C4-2B (cell line): ENCODE measurements around the gene AGAP1.

Source experiments
- H3K27ac ChIP-seq: fragments of 450-650 bp; 2 replicates; pipeline ENCODE4 v1.5.1; 2017
- ZFX ChIP-seq: fragments of 450-650 bp; IDR thresholded peaks from 2 replicates; pipeline ENCODE4 v1.6.1; 2017
- TF ChIP-seq, protein P1 (sequence below): fragments of 450-650 bp; conservative IDR thresholded peaks from 2 replicates; pipeline ENCODE4 v1.5.1; 2017; ENCODE audit warnings: mild to moderate bottlenecking

Gene AGAP1

DNA sequence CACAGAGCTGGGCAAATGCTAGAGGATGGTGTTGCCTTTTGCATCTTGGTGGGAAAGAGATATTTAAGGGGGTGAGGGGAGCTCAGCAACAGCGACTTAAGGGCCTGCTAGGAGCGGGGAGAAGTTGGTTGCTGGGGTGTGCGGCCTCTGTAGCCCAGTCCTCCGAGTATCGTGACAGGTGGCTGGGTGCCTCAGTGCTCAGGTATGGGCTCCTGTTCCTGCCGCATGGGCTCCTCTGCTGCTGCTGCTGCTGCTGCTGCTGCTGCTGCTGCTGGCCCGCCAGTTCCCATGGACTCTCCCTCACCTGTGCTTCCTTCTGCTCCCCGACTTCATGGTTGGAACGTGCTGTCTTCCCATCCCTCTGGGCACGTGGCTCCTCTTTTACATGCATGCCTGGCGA is 22.0 kb downstream of the AGAP1 start:
- TF ChIP-seq, protein P1, sequence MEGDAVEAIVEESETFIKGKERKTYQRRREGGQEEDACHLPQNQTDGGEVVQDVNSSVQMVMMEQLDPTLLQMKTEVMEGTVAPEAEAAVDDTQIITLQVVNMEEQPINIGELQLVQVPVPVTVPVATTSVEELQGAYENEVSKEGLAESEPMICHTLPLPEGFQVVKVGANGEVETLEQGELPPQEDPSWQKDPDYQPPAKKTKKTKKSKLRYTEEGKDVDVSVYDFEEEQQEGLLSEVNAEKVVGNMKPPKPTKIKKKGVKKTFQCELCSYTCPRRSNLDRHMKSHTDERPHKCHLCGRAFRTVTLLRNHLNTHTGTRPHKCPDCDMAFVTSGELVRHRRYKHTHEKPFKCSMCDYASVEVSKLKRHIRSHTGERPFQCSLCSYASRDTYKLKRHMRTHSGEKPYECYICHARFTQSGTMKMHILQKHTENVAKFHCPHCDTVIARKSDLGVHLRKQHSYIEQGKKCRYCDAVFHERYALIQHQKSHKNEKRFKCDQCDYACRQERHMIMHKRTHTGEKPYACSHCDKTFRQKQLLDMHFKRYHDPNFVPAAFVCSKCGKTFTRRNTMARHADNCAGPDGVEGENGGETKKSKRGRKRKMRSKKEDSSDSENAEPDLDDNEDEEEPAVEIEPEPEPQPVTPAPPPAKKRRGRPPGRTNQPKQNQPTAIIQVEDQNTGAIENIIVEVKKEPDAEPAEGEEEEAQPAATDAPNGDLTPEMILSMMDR = no peak
- TF ChIP-seq ZFX = no peak
- H3K27ac ChIP-seq = no peak overlapping the region

DNA sequence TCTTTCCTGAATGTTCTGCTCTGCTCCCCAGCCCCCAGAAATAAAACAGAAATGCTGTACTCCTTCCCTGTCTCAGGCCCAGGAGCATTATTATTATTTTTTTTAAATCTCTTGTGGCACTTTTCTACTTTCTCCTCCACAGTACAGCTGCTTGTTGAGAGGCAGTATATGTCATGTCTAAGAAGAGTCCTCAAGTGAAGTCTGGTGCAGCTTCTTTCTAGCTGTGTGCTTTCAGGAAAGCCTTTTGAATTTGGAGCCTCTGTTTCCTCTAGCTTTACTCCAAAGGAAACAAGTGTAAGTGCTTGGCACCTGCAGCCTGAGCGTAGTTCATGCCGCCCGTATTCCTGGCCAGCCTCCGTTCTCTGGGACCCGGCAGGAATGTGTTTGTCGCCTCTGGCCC is 22.4 kb downstream of the AGAP1 start:
- TF ChIP-seq ZFX = no peak
- H3K27ac ChIP-seq = no peak overlapping the region

DNA sequence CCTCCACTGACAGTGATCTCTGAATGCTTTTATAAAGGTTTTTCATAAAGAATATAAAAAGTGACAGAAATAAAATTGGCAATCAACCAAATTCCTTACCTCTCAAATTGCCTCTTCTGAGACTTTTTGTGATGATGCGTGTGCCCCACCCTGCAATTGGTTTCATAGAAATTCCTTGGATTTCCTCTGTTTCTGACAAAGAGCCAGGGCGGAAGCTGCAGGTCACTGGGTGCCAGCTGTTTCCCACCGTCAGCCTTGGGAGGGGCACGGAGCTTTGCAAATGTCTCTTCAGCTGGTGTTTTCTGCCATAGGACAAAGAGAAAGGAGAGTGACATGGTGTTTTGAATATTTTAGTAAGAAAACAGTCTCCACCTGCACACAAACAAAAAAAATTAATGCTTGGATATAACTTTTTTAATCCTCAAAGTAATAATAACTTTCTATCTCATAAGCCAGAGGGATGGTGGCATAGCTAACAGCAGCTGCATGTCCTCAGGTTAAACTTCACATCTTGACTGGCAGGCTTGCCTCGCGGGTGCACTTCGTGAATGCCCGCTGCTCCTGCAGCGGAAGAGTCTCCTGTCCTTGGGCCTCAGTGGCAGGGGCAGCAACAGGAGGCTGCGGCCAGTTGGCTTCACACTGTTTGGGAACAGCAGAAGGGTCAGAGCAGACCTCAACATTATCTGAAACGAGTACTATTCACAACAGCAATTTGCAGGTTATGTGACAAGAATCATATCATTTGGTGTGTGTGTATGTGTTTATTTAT is 24.7 kb downstream of the AGAP1 start:
- H3K27ac ChIP-seq = no peak overlapping the region
- no peak for TF ChIP-seq ZFX
- TF ChIP-seq, protein P1 = no peak

DNA sequence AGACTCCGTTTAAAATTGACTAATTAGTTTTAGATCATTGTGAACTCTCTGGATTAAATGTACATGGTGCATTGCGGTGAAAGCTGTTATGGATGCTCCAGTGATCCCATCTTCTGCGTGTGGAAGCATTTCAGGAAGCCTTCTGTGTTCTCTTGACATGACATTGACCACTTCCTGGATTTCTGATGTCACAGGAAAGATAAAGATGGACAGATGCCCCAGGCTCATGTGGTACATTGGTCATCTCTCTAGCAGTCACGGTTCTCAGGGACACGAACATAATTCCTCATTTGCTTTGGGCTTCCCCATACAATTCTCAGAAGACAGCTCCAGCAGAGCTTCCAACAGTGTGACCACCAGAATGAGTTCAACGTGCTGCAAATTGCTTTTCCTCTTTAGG is 26.9 kb downstream of the AGAP1 start:
- no peak overlapping the region for H3K27ac ChIP-seq
- TF ChIP-seq ZFX = no peak
- TF ChIP-seq, protein P1 = no peak

DNA sequence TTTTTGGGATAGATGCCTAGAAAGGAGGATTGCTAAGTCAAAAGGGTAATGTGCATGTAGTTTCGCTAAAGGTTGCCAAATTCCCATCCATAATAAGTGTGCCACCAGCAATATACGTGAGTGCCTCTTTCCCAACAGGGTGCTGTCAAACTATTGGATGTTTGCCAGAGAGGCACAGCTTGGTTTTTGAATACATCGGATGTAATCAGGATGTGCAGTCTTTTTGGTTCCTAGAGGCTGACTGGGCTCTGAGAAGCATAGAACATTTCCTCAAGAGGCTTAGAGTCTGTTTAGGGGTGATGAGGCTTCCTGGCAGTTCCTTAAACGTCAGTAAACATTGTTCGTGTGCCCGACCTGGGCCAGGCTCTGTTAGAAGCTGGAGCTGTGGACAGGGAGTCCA is 28.0 kb downstream of the AGAP1 start:
- no peak for TF ChIP-seq ZFX
- TF ChIP-seq, protein P1 = no peak

DNA sequence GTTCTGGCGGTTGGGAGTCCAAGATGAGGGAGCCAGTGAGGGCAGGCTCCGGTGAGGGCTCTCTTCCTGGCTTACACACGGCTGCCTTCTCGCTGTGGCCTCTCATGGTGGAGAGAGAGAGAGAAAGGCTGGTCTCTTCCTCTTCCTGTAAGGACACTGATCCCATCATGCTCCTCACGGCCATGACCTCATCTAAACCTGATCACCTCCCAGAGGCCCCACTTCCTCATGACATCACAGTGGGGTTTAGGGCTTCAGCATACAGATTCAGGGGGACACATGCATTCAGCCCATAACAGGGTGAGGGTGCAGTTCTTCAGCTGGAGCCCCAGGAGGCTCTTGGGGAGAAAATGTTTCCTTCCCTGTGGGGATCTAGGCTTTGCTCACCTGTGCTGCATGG is 29.2 kb downstream of the AGAP1 start:
- TF ChIP-seq, protein P1 = no peak
- no peak for TF ChIP-seq ZFX
- H3K27ac ChIP-seq = no peak overlapping the region

More for the DNA sequence above, 28.0 kb downstream of the AGAP1 start:
- no peak overlapping the region for H3K27ac ChIP-seq

DNA sequence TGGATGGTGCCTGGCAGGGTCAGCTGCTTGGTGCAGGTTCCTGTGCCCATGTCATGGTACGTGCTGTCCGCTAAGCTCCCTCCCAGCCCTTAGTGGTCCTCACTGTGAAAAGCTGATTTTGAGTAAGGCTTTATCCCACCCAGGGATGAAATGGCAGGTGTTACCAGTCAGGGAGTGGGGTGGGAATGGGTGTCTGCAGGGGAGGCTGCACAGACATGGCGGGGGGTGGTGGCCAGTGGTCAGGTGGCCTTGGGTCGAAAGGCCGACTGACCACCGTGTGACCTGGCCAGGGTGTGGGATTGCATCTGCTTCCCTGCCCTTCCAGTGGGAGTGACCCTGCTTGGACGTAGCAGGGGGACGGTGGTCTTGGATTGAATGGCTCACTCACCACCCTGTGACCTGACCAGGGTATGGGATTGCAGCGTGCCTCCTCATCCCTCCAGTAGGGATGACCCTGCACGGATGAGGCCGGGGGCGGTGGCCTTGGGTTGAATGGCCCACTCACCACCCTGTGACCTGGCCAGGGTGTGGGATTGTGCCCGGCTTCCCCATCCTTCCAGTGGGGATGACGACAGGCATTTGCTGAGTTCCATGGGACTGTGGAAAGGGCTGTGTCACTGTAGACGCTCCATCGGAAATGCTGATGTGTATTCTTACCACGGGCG is 29.8 kb downstream of the AGAP1 start:
- TF ChIP-seq, protein P1 = no peak
- no peak for TF ChIP-seq ZFX
- no peak overlapping the region for H3K27ac ChIP-seq
